HG03025 (cell line): ENCODE data around the gene CTXN1.
A peak's percentile ranks its signal among the peaks of the same experiment; 100 is the strongest.
"Not testable (repeated sequence)": the region's sequence is repeated elsewhere in the genome, so short reads cannot be mapped to it uniquely, and the experiment has no call there.

Source experiments
- ATAC-seq: cut with Tn5 transposase; IDR thresholded peaks from one replicate; pipeline ENCODE4 v1.9.1; 2021; ENCODE audit warnings: mild to moderate bottlenecking, moderate library complexity; ENCODE audit not compliant: unreplicated experiment, low FRiP score

The CTXN1 gene

GRCh38 chr19:7926727-7927604, 1.0 kb upstream of the CTXN1 start:
- no peak for ATAC-seq

GRCh38 chr19:7925171-7925851, 624 bp downstream of the CTXN1 start:
- ATAC-seq: no peak

- no peak for ATAC-seq
Measured at GRCh38 chr19:7924651-7925170, 1.2 kb downstream of the CTXN1 start.

GRCh38 chr19:7924241-7924640, 1.7 kb downstream of the CTXN1 start:
- no peak for ATAC-seq

GRCh38 chr19:7923295-7924191, 2.4 kb downstream of the CTXN1 start:
- ATAC-seq: no peak

GRCh38 chr19:7922836-7923195, 3.1 kb downstream of the CTXN1 start:
- no peak for ATAC-seq

- ATAC-seq: no peak
Measured at GRCh38 chr19:7921967-7922835, 3.7 kb downstream of the CTXN1 start.

- ATAC-seq: no peak
Measured at GRCh38 chr19:7921302-7921966, 4.5 kb downstream of the CTXN1 start.

GRCh38 chr19:7920519-7921301, 5.2 kb downstream of the CTXN1 start:
- ATAC-seq: peak; percentile 18

- peak; percentile 35 for ATAC-seq
Measured at GRCh38 chr19:7919610-7920518, 6.1 kb downstream of the CTXN1 start, which contains the start of gene SNAPC2. TSS of gene SNAPC2 (plus strand) at chr19:7920338. CDS start at chr19:7920367, 29 bp downstream.

GRCh38 chr19:7918615-7919421, 7.1 kb downstream of the CTXN1 start:
- no peak for ATAC-seq

GRCh38 chr19:7918062-7918614, 7.8 kb downstream of the CTXN1 start:
- ATAC-seq: not testable (repeated sequence)

GRCh38 chr19:7917267-7918061, 8.5 kb downstream of the CTXN1 start:
- no peak for ATAC-seq

- no peak for ATAC-seq
Measured at GRCh38 chr19:7916955-7917266, 9.0 kb downstream of the CTXN1 start.

- ATAC-seq: no peak
Measured at GRCh38 chr19:7916103-7916954, 9.6 kb downstream of the CTXN1 start.
